B cell (primary cell): Measurements from ENCODE around the gene SH3GL1. TPM values are rescaled to one million over a fixed set of nuclear protein-coding genes. Genes with fewer than 3 reads are reported as not detected.
A peak's percentile ranks its signal among the peaks of the same experiment; 100 is the strongest.

Experiments used
- ATAC-seq: fragments of 200-7000 bp; cut with Tn5 transposase; one replicate; pipeline ENCODE4 v1.10.0; 2021; ENCODE audit warnings: low read depth, mild to moderate bottlenecking, moderate number of reproducible peaks, moderate library complexity
- CTCF ChIA-PET: fragments of 350-600 bp; sonication (Branson Sonifier 250); formaldehyde crosslinking; loops from one replicate; lab custom pipeline; 2021; ENCODE audit warnings: antibody characterized with exemption, inconsistent platforms; lab: Charles Lee
- POLR2A ChIA-PET: fragments of 350-600 bp; sonication (Branson Sonifier 250); formaldehyde crosslinking; loops from one replicate; lab custom pipeline; 2021; ENCODE audit warnings: antibody characterized with exemption; lab: Charles Lee
- DNase-seq: peaks from one replicate; pipeline ENCODE4 v3.0.0; 2013
- H2AFZ ChIP-seq: 2 replicates; pipeline ENCODE4 v1.6.1; 2012; ENCODE audit warnings: mild to moderate bottlenecking, low read depth, low read length; ENCODE audit not compliant: insufficient read depth, poor library complexity, severe bottlenecking
- H3K27ac ChIP-seq, 2 donors: 1 replicate in 1 of 2; 2 replicates in 1 of 2; pipeline ENCODE4 v1.5.1; 2012 to 2013; ENCODE audit warnings: low read length in 2 of 2, mild to moderate bottlenecking in 2 of 2, moderate library complexity in 1 of 2
- H3K27me3 ChIP-seq, 4 experiments: fragments of 200-600 bp in 1 of 4; sonication (generic) in 1 of 4; replicated peaks in 1 of 4; 1 replicate in 2 of 4; 2 replicates in 2 of 4; pipeline versions ENCODE4 v1.6.1 to v1.7.0; 2013 to 2016; ENCODE audit warnings: low read length in 3 of 4, mild to moderate bottlenecking in 2 of 4, mixed read lengths in 1 of 4, moderate library complexity in 1 of 4; ENCODE audit not compliant: insufficient read depth in 4 of 4, control insufficient read depth in 3 of 4; ENCODE audit errors: control extremely low read depth in 1 of 4
- H3K36me3 ChIP-seq, 2 experiments: replicated peaks in 1 of 2; 1 replicate in 1 of 2; 2 replicates in 1 of 2; pipeline versions ENCODE4 v1.6.1 to v1.7.1; 2013; ENCODE audit warnings: low read length in 1 of 2; ENCODE audit not compliant: insufficient read depth in 2 of 2, control insufficient read depth in 1 of 2; ENCODE audit errors: control extremely low read depth in 1 of 2, extremely low read depth in 1 of 2
- H3K4me1 ChIP-seq, 2 donors: fragments of 200-600 bp in 1 of 2; sonication (generic) in 1 of 2; 1 replicate in 1 of 2; 2 replicates in 1 of 2; pipeline versions ENCODE4 v1.5.1 to v1.6.1; 2013 to 2017; ENCODE audit warnings: low read length in 2 of 2; ENCODE audit not compliant: control insufficient read depth in 2 of 2, insufficient read depth in 2 of 2
- H3K4me2 ChIP-seq: replicated peaks from 2 replicates; pipeline ENCODE3; 2012; ENCODE audit warnings: mild to moderate bottlenecking, low read depth, low read length; ENCODE audit not compliant: poor library complexity, severe bottlenecking
- H3K4me3 ChIP-seq, 5 experiments: fragments of 200-600 bp in 1 of 5; sonication (generic) in 1 of 5; 1 replicate in 3 of 5; 2 replicates in 2 of 5; pipeline versions ENCODE4 v1.5.1 to v1.7.0; 2011 to 2016; ENCODE audit warnings: low read length in 4 of 5, mild to moderate bottlenecking in 4 of 5, low read depth in 2 of 5, control low read depth in 1 of 5, moderate library complexity in 1 of 5; ENCODE audit not compliant: insufficient read depth in 1 of 5; ENCODE audit errors: control extremely low read depth in 1 of 5, extremely low read depth in 1 of 5
- H3K79me2 ChIP-seq: fragments of 200-600 bp; sonication (generic); one replicate; pipeline ENCODE4 v1.6.0; 2016; ENCODE audit warnings: low read length; ENCODE audit not compliant: control insufficient read depth, insufficient read depth
- H3K9ac ChIP-seq: fragments of 200-600 bp; sonication (generic); 2 replicates; pipeline ENCODE4 v1.6.1; 2017; ENCODE audit warnings: mild to moderate bottlenecking, low read length, moderate library complexity
- H3K9me3 ChIP-seq, 3 donors: one replicate each; pipeline versions ENCODE4 v1.6.1 to v1.7.1; 2013; ENCODE audit warnings: low read length in 2 of 3; ENCODE audit not compliant: control insufficient read depth in 2 of 3, insufficient read depth in 1 of 3; ENCODE audit errors: control extremely low read depth in 1 of 3
- H4K20me1 ChIP-seq: 2 replicates; pipeline ENCODE4 v1.6.0; 2012; ENCODE audit warnings: mild to moderate bottlenecking, low read length; ENCODE audit not compliant: insufficient read depth, control insufficient read depth, poor library complexity, severe bottlenecking
- H3K27ac Mint-ChIP-seq: one replicate; pipeline ENCODE4 v1.8.0; 2021; ENCODE audit warnings: mixed read lengths
- H3K27me3 Mint-ChIP-seq: one replicate; pipeline ENCODE4 v1.8.0; 2021; ENCODE audit warnings: mixed read lengths
- H3K4me1 Mint-ChIP-seq: one replicate; pipeline ENCODE4 v1.8.0; 2021; ENCODE audit warnings: mixed read lengths
- H3K4me3 Mint-ChIP-seq: one replicate; pipeline ENCODE4 v1.8.0; 2021; ENCODE audit warnings: mixed read lengths
- H3K9me3 Mint-ChIP-seq: one replicate; pipeline ENCODE4 v1.8.0; 2022; ENCODE audit warnings: mixed read lengths; ENCODE audit not compliant: insufficient read depth
- EZH2 ChIP-seq: IDR thresholded peaks from 2 replicates; pipeline ENCODE4 v1.6.1; 2012; ENCODE audit warnings: borderline replicate concordance, low read depth, mild to moderate bottlenecking, moderate library complexity, low read length; ENCODE audit not compliant: insufficient read depth, poor library complexity, severe bottlenecking
- WGBS: methylation state at CpG from one replicate; pipeline ENCODE4 v1.1.5; 2013; ENCODE audit warnings: missing lambda C conversion rate; ENCODE audit not compliant: insufficient coverage; 5-methylcytosine and 5-hydroxymethylcytosine counted together
- intact Hi-C: fragments of 100-400 bp; cut with micrococcal nuclease; formaldehyde crosslinking; loops from one replicate; pipeline ENCODE4 v1.10.0; 2022
- polyA plus RNA-seq: library from polyadenylated mRNA; depleted of rRNA; stranded (reverse); fragments of >200 nt; gene quantifications from 2 replicates; pipeline ENCODE4 v1.2.3, GENCODE V29; 2012
- total RNA-seq, 2 donors: library from RNA; stranded (reverse); fragments of 120-200 nt in 1 of 2; gene quantifications; 1 replicate in 1 of 2; 2 replicates in 1 of 2; pipeline versions ENCODE4 v1.2.3 to v1.2.4, GENCODE V29; 2013 to 2022
- TF ChIP-seq, protein P1 (sequence below): fragments of 200-600 bp; IDR thresholded peaks from one replicate; pipeline ENCODE4 v1.8.0; 2022; ENCODE audit warnings: antibody characterized with exemption, mild to moderate bottlenecking

Gene SH3GL1
- total and polyA plus RNA-seq, 2 donors (not counting 1 experiment from before 2014, with no cell fraction given): 37.2 to 42.4 TPM

DNA sequence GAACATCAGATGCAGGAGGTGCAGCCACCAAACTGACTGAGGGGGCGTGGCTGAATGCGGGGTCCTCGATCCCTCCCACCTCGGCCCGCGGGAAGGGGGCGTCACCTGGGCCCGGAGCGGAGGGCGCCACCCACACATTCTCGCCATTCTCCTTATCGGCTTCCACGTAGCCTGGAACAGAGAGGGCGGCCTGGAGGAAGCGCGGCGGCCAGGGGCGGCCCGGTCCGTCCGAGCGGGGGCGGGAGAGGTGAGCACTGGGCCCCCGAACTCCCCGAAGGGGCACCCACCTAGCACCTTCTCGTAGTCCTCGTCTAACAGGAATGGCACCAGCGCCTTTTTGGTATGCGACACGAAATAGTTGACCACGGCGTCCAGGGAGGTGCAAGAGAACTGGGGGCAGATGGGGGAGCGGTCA, 73.5 kb downstream of the SH3GL1 start:
- peak overlapping the region; percentile 69 for H2AFZ ChIP-seq
- TF ChIP-seq EZH2: no peak
- TF ChIP-seq, protein P1, sequence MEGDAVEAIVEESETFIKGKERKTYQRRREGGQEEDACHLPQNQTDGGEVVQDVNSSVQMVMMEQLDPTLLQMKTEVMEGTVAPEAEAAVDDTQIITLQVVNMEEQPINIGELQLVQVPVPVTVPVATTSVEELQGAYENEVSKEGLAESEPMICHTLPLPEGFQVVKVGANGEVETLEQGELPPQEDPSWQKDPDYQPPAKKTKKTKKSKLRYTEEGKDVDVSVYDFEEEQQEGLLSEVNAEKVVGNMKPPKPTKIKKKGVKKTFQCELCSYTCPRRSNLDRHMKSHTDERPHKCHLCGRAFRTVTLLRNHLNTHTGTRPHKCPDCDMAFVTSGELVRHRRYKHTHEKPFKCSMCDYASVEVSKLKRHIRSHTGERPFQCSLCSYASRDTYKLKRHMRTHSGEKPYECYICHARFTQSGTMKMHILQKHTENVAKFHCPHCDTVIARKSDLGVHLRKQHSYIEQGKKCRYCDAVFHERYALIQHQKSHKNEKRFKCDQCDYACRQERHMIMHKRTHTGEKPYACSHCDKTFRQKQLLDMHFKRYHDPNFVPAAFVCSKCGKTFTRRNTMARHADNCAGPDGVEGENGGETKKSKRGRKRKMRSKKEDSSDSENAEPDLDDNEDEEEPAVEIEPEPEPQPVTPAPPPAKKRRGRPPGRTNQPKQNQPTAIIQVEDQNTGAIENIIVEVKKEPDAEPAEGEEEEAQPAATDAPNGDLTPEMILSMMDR: no peak
- Mint-ChIP-seq H3K4me3 (peak overlapping the region; percentile 77), H3K27ac (no peak overlapping the region), H3K4me1 (peaks cover 28% of the 10 kb centered on the region), H3K9me3 (no peaks in the 10 kb centered on the region), H3K27me3 (no peaks in the 10 kb centered on the region)
- H4K20me1 ChIP-seq: no peaks in the 10 kb centered on the region
- peak overlapping the region; percentile 74 for H3K4me2 ChIP-seq
- no peaks in the 10 kb centered on the region for H3K79me2 ChIP-seq
- peak overlapping the region; percentile 32 for H3K9ac ChIP-seq
- CTCF ChIA-PET: no interaction called here
- H3K36me3 ChIP-seq: no peaks in the 10 kb centered on the region
- H3K9me3 ChIP-seq: peaks cover 0 to 41% (median 0%) of the 10 kb centered on the region in 3 donors
- DNase-seq: peak; percentile 44
- H3K27me3 ChIP-seq: peaks cover 0 to 11% (median 0%) of the 10 kb centered on the region in 4 experiments
- 8% methylated on average over 33 of the region's 33 CpGs for WGBS
- intact Hi-C loops: loop anchor here (5.0 kb wide), 1 partner anchor 145 kb away; the partner anchor contains the start of gene HDGFL2
- POLR2A ChIA-PET: interaction anchor here (0.7 kb wide), 1 partner anchor 491 kb away, joined by 5 read pairs; no protein-coding TSS in a partner anchor
- H3K27ac ChIP-seq: no peak overlapping the region
- no peak for ATAC-seq
- peaks cover 18 to 31% of the 10 kb centered on the region in 2 donors for H3K4me1 ChIP-seq
- H3K4me3 ChIP-seq: peak overlapping the region in 4 of 5 experiments; percentile 9 to 38 (median 32)

DNA sequence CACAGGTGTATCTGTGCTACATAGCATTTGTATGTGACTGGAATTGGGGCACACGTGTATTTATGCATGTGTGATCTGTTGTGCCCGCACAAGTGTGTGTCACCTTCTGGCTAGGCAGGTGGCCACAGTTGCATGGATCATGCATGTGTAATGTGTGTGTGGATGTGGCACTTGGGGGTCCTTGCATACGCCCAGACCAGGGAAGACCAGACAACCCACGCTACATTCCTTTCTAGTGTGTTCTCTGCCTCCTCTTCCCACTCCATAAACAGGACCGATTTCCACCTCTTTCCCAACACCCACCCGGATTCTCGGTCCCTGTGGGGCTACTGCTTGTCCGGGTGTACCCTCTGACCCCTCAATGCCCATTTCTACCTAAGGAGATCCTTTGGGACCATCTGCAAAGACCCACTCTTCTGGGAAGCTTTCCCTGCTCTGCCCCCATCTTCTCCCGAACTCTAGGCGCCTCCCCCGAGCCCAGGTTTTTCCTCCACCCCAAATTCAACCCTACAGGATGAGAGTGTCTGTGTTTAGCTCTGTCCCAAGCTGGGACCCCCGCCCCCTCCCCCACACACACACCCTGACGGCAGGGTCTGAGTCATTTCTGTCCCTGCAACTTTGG, 74.0 kb downstream of the SH3GL1 start:
- H3K9me3 ChIP-seq: peaks cover 0 to 44% (median 0%) of the 10 kb centered on the region in 3 donors
- ChIA-PET POLR2A (interaction anchor here (0.7 kb wide), 1 partner anchor 492 kb away, joined by 5 read pairs; no protein-coding TSS in a partner anchor), CTCF (no interaction called here)
- H3K79me2 ChIP-seq: no peaks in the 10 kb centered on the region
- peaks cover 18 to 31% of the 10 kb centered on the region in 2 donors for H3K4me1 ChIP-seq
- WGBS: 55% methylated on average over 11 of the region's 13 CpGs
- H3K27ac ChIP-seq: no peak overlapping the region
- TF ChIP-seq EZH2: no peak
- TF ChIP-seq, protein P1: no peak
- no peaks in the 10 kb centered on the region for H4K20me1 ChIP-seq
- no peak overlapping the region for H3K9ac ChIP-seq
- no peaks in the 10 kb centered on the region for H3K36me3 ChIP-seq
- Mint-ChIP-seq H3K27me3 (no peaks in the 10 kb centered on the region), H3K9me3 (no peaks in the 10 kb centered on the region), H3K27ac (peak overlapping the region; percentile 56), H3K4me1 (peaks cover 28% of the 10 kb centered on the region), H3K4me3 (peak overlapping the region; percentile 77)
- peaks cover 0 to 11% (median 0%) of the 10 kb centered on the region in 4 experiments for H3K27me3 ChIP-seq
- peak overlapping the region; percentile 74 for H3K4me2 ChIP-seq
- intact Hi-C loops: loop anchor here (5.0 kb wide), 1 partner anchor 146 kb away; the partner anchor contains the start of gene HDGFL2
- peak overlapping the region; percentile 69 for H2AFZ ChIP-seq
- DNase-seq: peak; percentile 31
- ATAC-seq: no peak
- H3K4me3 ChIP-seq: peak overlapping the region in 1 of 5 experiments; percentile 37
